HEK293T (cell line): ENCODE results near the gene HDAC9.

Source experiments
- ARNT ChIP-seq: fragments of 450-650 bp; IDR thresholded peaks from 2 replicates; pipeline ENCODE4 v1.6.1; 2017; ENCODE audit warnings: mild to moderate bottlenecking
- BHLHE40 ChIP-seq: fragments of 450-650 bp; IDR thresholded peaks from 2 replicates; pipeline ENCODE4 v1.6.1; 2016; ENCODE audit warnings: mild to moderate bottlenecking, moderate library complexity, borderline replicate concordance
- ELF4 ChIP-seq: fragments of 450-650 bp; IDR thresholded peaks from 2 replicates; pipeline ENCODE4 v1.6.1; 2017; ENCODE audit warnings: antibody characterized with exemption
- FOXA1 ChIP-seq: fragments of 450-650 bp; IDR thresholded peaks from 2 replicates; pipeline ENCODE4 v1.6.1; 2016; ENCODE audit warnings: mild to moderate bottlenecking
- FOXK2 ChIP-seq: fragments of 450-650 bp; IDR thresholded peaks from 2 replicates; pipeline ENCODE4 v1.6.1; 2016; ENCODE audit warnings: mild to moderate bottlenecking
- FOXM1 ChIP-seq: fragments of 450-650 bp; IDR thresholded peaks from 2 replicates; pipeline ENCODE4 v1.6.1; 2017; ENCODE audit warnings: mild to moderate bottlenecking, borderline replicate concordance
- HDGF ChIP-seq: fragments of 450-650 bp; IDR thresholded peaks from 2 replicates; pipeline ENCODE4 v1.6.1; 2017; ENCODE audit warnings: antibody characterized with exemption, borderline replicate concordance
- LEF1 ChIP-seq: fragments of 450-650 bp; IDR thresholded peaks from 2 replicates; pipeline ENCODE4 v1.6.1; 2017; ENCODE audit warnings: mild to moderate bottlenecking, borderline replicate concordance
- NFRKB ChIP-seq: fragments of 450-650 bp; IDR thresholded peaks from 2 replicates; pipeline ENCODE4 v1.6.1; 2016; ENCODE audit warnings: mild to moderate bottlenecking, moderate library complexity
- PKNOX1 ChIP-seq: fragments of 450-650 bp; IDR thresholded peaks from 2 replicates; pipeline ENCODE4 v1.6.1; 2016
- SP1 ChIP-seq: fragments of 450-650 bp; IDR thresholded peaks from 2 replicates; pipeline ENCODE4 v1.6.1; 2017
- SUZ12 ChIP-seq: fragments of 450-650 bp; IDR thresholded peaks from 2 replicates; pipeline ENCODE4 v1.6.1; 2016; ENCODE audit warnings: mild to moderate bottlenecking
- TARDBP ChIP-seq: fragments of 450-650 bp; IDR thresholded peaks from 2 replicates; pipeline ENCODE4 v1.6.1; 2016
- ZNF384 ChIP-seq: fragments of 450-650 bp; IDR thresholded peaks from 2 replicates; pipeline ENCODE4 v1.6.1; 2016

GRCh38 chr7:18889436-18889835 is 393.9 kb downstream of the HDAC9 start:
- no peak for TF ChIP-seq SP1
- no peak for TF ChIP-seq TARDBP
- TF ChIP-seq ARNT = no peak
- no peak for TF ChIP-seq BHLHE40
- no peak for TF ChIP-seq FOXA1
- no peak for TF ChIP-seq ELF4
- no peak for TF ChIP-seq SUZ12
- TF ChIP-seq FOXK2 = no peak
- TF ChIP-seq HDGF = no peak
- TF ChIP-seq PKNOX1 = no peak
- no peak for TF ChIP-seq NFRKB
- TF ChIP-seq LEF1 = no peak
- no peak for TF ChIP-seq FOXM1
- TF ChIP-seq ZNF384 = no peak
